Neutrophil (primary cell): ENCODE measurements around the gene MEF2B.
"Not testable (repeated sequence)": the region's sequence is repeated elsewhere in the genome, so short reads cannot be mapped to it uniquely, and the experiment has no call there.

ENCODE experiments used
- H3K27ac ChIP-seq: fragments of 200-600 bp; sonication (generic); 2 replicates; pipeline ENCODE4 v1.5.1; 2016; ENCODE audit warnings: mild to moderate bottlenecking, moderate library complexity
- H3K27me3 ChIP-seq: fragments of 200-600 bp; sonication (generic); 2 replicates; pipeline ENCODE4 v1.6.0; 2016; ENCODE audit warnings: mild to moderate bottlenecking
- H3K36me3 ChIP-seq: fragments of 200-600 bp; sonication (generic); 2 replicates; pipeline ENCODE4 v1.5.1; 2017
- H3K4me1 ChIP-seq, 2 experiments: fragments of 200-600 bp in 1 of 2; sonication (generic) in 1 of 2; 1 replicate in 1 of 2; 2 replicates in 1 of 2; pipeline versions ENCODE4 v1.5.1 to v1.6.1; 2013 to 2016; ENCODE audit warnings: low read depth in 1 of 2, low read length in 1 of 2, mild to moderate bottlenecking in 1 of 2, moderate library complexity in 1 of 2; ENCODE audit not compliant: control insufficient read depth in 1 of 2, insufficient read depth in 1 of 2
- H3K4me3 ChIP-seq, 2 experiments: fragments of 200-600 bp in 1 of 2; sonication (generic) in 1 of 2; 1 replicate in 1 of 2; 2 replicates in 1 of 2; pipeline ENCODE4 v1.5.1; 2013 to 2016; ENCODE audit warnings: low read depth in 1 of 2, low read length in 1 of 2, mild to moderate bottlenecking in 1 of 2, moderate library complexity in 1 of 2
- H3K9me3 ChIP-seq: fragments of 200-600 bp; sonication (generic); 2 replicates; pipeline ENCODE4 v1.5.1; 2016
- CTCF ChIP-seq: fragments of 200-600 bp; sonication (generic); IDR thresholded peaks from 2 replicates; pipeline ENCODE4 v1.5.1; 2016; ENCODE audit warnings: antibody characterized with exemption

Gene MEF2B

DNA sequence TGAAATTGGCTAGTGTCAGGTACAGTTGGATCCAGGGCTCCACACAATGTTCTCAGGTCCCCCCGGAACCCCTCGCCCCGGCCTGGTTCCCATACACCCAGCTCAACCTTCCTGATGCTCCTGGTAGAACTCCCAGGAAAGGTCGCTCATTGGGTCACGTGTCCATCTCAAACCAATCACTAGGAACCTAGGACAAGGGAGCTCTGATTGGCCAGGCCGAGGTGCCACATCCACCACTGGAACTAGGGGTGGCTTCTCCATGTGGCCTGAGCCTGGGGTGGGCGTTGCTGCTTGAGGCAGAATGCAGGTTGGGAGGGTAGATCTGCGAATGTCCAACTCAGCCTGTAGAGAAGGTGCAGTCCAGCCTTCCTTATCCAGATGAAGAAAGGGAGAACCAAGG lies 6.9 kb upstream of the MEF2B start:
- no peaks in the 10 kb centered on the region for H3K9me3 ChIP-seq
- H3K4me1 ChIP-seq = peaks cover 31 to 44% of the 10 kb centered on the region in 2 experiments
- no peak for TF ChIP-seq CTCF
- H3K27ac ChIP-seq = peak overlapping the region; percentile 10
- H3K27me3 ChIP-seq = no peaks in the 10 kb centered on the region
- H3K36me3 ChIP-seq = peaks cover 61% of the 10 kb centered on the region
- no peak overlapping the region for H3K4me3 ChIP-seq

DNA sequence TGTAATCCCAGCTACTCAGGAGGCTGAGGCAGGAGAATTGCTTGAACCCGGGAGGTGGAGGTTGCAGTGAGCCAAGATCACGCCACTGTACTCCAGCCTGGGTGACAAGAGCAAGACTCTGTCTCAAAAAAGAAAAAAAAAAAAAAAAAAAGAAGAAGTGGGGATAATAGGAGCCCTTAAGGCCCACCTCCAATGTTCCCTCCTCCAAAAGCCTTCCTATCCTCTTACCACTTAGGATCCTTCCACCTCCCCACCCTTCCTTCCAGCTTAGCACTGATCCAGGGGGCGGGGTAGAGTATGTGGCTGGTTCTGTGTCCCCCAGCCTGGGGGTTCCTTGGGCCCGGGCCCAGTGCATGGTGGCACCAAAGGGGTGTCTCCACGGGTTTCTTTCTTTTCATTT lies 3.2 kb upstream of the MEF2B start:
- not testable (repeated sequence) for H3K27me3 ChIP-seq, H3K9me3 ChIP-seq, H3K27ac ChIP-seq, H3K4me3 ChIP-seq
- H3K36me3 ChIP-seq = peaks cover 26% of the 10 kb centered on the region
- peaks cover 37 to 48% of the 10 kb centered on the region in 2 experiments for H3K4me1 ChIP-seq

DNA sequence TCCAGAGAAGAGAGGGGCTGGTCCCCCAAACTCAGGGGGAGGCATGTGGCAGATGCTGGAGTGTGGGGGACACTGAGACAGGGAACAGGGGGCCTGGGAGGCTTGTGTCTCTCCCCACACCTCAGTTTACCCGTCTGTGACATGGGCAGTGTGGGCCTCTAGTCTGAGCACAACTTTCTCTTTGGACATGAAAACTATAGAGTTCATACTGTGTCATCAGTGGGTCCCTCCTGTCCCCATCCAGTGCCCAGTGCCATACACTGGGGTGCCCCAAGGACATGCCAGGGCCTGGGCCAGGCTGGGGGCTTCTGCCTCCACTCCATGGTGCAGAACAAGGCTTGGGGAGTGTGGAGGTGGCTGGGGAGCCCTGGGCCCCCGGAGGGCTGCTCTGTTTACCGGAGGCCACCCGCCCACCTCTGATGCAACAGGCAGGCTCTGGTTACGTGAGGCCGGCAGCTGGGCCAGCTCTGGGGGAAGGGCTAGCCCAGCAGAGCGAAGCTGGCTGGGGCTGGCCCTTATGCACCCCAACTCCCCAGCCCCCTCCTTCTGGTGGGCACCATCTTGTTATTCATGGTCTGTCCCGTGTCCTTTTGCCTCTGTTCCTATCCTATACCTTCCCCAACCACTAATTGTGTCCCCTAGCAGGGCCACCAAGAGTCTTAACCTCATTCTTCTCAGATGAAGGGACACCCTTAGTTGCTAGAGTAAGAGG lies 1.9 kb upstream of the MEF2B start:
- Histone ChIP-seq H3K4me3 (peak overlapping the region in 1 of 2 experiments; percentile 39), H3K27me3 (no peaks in the 10 kb centered on the region), H3K27ac (peak overlapping the region; percentile 48), H3K4me1 (peaks cover 37 to 48% of the 10 kb centered on the region in 2 experiments), H3K36me3 (peaks cover 22% of the 10 kb centered on the region), H3K9me3 (no peaks in the 10 kb centered on the region)
- no peak for TF ChIP-seq CTCF

GRCh38 chr19:19170873-19171672 lies 1.0 kb upstream of the MEF2B start:
- peaks cover 37 to 48% of the 10 kb centered on the region in 2 experiments for H3K4me1 ChIP-seq
- no peak for TF ChIP-seq CTCF
- no peaks in the 10 kb centered on the region for H3K27me3 ChIP-seq
- H3K4me3 ChIP-seq = peak overlapping the region in 1 of 2 experiments; percentile 37
- H3K9me3 ChIP-seq = no peaks in the 10 kb centered on the region
- H3K27ac ChIP-seq = peak overlapping the region; percentile 48
- H3K36me3 ChIP-seq = peaks cover 14% of the 10 kb centered on the region

DNA sequence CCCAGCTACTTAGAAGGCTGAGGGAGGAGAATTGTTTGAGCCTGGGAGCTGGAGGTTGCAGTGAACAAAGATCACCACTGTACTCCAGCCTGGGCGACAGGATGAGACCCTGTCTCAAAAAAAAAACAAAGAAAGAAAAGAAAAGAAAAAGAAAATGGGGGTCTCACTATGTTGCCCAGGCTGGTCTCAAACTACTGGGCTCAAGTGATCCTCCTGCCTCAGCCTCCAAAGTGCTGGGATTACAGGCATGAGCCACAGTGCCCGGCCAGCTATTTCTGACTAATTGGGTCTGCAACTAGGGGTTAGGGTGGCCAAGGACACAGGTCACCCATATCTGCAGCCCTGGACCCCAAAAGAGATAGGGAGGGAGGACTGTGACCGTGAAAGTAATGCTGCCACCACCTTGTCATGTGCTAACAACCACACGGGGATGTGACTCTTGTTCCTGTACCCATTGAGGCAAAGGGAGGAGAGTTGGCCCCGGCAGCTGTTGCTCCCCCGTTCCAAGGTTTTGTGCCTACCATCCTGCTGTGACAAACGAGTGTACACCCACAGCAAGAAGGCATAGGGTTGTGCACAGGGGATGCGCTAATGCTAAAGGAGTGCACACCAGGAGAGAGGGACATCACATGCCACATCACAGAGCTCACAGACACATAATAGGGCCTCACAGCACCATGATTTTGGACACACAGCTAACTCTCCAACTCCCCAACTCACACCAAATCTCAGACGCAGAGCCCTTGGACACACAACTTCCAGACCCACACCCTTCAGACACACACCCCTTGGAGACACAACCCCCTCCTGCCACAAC lies 619 bp downstream of the MEF2B start:
- H3K27ac ChIP-seq = no peak overlapping the region
- H3K9me3 ChIP-seq = no peaks in the 10 kb centered on the region
- H3K27me3 ChIP-seq = no peaks in the 10 kb centered on the region
- TF ChIP-seq CTCF = no peak
- H3K4me1 ChIP-seq = peaks cover 31 to 41% of the 10 kb centered on the region in 2 experiments
- H3K4me3 ChIP-seq = peak overlapping the region; percentile 37 to 48
- H3K36me3 ChIP-seq = peaks cover 22% of the 10 kb centered on the region
